Bronchial epithelial cell (primary cell): ENCODE data around the gene LGI4. TPM values are rescaled to one million over a fixed set of nuclear protein-coding genes. Genes with fewer than 3 reads are reported as not detected.
A peak's percentile ranks its signal among the peaks of the same experiment; 100 is the strongest.

Experiments
- DNase-seq: peaks from one replicate; pipeline ENCODE4 v3.0.0-alpha.2; 2010; ENCODE audit warnings: low read depth
- FAIRE-seq: peaks from 2 replicates; lab custom pipeline; 2011; peaks lifted over from hg19 to GRCh38; lab: Jason Lieb, UNC
- H3K27me3 ChIP-seq: 2 replicates; pipeline ENCODE4 v1.5.1; 2011; ENCODE audit warnings: low read length; ENCODE audit not compliant: control insufficient read depth, insufficient read depth
- H3K36me3 ChIP-seq: 2 replicates; pipeline ENCODE4 v1.5.1; 2011; ENCODE audit warnings: low read length; ENCODE audit not compliant: control insufficient read depth, insufficient read depth
- H3K4me3 ChIP-seq: 2 replicates; pipeline ENCODE4 v1.5.1; 2011; ENCODE audit warnings: mild to moderate bottlenecking, low read depth, low read length, control low read depth
- total RNA-seq: library from RNA; depleted of rRNA; stranded (reverse); fragments of >200 nt; gene quantifications from 2 replicates; pipeline ENCODE4 v1.2.1, GENCODE V29; 2014
- TF ChIP-seq, protein P1 (sequence below): IDR thresholded peaks from 2 replicates; pipeline ENCODE4 v1.5.1; 2011; ENCODE audit warnings: mild to moderate bottlenecking, moderate library complexity, low read length, control low read depth, inconsistent platforms; ENCODE audit not compliant: insufficient read depth, severe bottlenecking

Gene LGI4
- total RNA-seq, 1 donor from 2014 or later, result not detected

DNA sequence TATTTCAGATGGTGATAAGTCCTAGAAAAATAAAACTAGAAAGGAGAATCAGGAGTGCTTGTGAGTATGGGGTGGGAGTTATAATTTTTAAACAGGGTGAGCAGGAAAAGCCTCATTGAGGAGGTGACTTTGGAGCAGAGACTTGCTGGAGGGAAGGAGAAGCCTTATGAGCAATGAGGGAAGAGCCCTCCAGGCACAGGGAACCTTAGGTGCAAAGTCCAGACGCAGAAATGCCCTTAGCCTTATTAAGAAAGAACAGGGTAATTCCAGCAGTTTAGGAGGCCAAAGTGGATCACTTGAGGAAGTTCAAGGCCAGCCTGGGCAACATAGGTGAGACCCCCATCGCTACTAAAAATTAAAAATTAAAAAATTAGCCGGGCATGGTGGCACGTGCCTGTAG is 40.2 kb downstream of the LGI4 start:
- FAIRE-seq (no peak), DNase-seq (no peak)
- Histone ChIP-seq H3K36me3 (no peaks in the 10 kb centered on the region), H3K27me3 (no peaks in the 10 kb centered on the region), H3K4me3 (no peak overlapping the region)
- TF ChIP-seq, protein P1, sequence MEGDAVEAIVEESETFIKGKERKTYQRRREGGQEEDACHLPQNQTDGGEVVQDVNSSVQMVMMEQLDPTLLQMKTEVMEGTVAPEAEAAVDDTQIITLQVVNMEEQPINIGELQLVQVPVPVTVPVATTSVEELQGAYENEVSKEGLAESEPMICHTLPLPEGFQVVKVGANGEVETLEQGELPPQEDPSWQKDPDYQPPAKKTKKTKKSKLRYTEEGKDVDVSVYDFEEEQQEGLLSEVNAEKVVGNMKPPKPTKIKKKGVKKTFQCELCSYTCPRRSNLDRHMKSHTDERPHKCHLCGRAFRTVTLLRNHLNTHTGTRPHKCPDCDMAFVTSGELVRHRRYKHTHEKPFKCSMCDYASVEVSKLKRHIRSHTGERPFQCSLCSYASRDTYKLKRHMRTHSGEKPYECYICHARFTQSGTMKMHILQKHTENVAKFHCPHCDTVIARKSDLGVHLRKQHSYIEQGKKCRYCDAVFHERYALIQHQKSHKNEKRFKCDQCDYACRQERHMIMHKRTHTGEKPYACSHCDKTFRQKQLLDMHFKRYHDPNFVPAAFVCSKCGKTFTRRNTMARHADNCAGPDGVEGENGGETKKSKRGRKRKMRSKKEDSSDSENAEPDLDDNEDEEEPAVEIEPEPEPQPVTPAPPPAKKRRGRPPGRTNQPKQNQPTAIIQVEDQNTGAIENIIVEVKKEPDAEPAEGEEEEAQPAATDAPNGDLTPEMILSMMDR, result no peak

- Histone ChIP-seq H3K36me3 (no peaks in the 10 kb centered on the region), H3K4me3 (no peak overlapping the region), H3K27me3 (no peaks in the 10 kb centered on the region)
- TF ChIP-seq, protein P1, result no peak
- no peak for DNase-seq
- no peak for FAIRE-seq
Measured at GRCh38 chr19:35093941-35094647, 40.8 kb downstream of the LGI4 start.

- TF ChIP-seq, protein P1, result no peak
- no peaks in the 10 kb centered on the region for H3K36me3 ChIP-seq
- H3K4me3 ChIP-seq, result no peak overlapping the region
- DNase-seq, result no peak
- no peaks in the 10 kb centered on the region for H3K27me3 ChIP-seq
- no peak for FAIRE-seq
Measured at GRCh38 chr19:35093430-35093829, 41.4 kb downstream of the LGI4 start.

DNA sequence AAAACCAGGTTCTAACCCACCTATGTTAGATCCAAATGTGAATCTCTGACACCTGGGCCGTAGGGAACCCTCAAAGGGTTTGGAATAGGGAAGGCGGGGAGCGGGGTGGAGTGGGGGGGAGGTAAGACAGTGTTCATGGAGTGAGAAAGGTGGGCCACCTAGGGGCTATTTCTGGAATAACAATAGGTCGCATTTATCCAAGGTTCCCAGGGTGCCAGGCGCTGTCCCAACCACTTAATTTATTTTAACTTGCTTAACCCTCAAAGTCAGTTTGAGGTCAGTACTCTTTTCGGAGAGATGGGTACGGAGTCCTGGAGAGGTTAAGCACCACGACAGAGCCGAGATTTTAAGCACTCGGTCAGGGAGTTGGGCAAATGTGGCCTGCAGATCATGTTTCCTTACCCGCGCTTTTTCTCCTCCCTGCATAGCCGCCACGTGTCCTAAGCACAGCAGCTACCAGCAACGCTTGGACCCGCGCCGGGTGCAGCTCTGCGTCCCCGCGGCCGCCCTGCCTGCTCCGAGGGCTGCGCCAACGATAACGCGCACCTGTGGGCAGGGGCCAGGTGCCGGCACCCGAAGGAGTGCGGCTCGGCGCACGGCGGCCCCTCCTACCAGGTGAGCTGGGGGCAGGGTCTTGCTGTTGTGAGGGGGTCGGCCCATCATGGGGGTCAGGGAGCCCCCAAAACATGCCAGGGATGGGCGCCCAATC is 44.2 kb downstream of the LGI4 start:
- Histone ChIP-seq H3K4me3 (no peak overlapping the region), H3K27me3 (no peaks in the 10 kb centered on the region), H3K36me3 (no peaks in the 10 kb centered on the region)
- DNase-seq (peak; percentile 53), FAIRE-seq (no peak)
- TF ChIP-seq, protein P1, result peak; percentile 72

DNA sequence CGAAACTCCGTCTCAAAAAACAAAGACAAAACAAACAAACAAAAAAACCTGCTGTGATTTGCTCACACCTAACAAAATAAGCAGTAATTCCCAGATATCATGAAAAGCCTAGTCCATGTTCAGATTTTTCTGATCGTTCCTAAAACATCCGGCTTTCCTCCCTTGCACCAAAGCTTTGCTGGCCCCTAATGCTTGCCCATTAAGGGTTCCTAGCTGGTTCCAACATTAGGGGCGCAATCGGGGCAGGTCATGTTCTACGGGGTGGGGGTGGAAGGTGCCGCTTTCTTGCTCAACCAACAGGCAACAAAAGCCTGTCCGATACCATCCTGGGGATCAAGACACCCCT is 44.7 kb downstream of the LGI4 start:
- Histone ChIP-seq H3K27me3 (no peaks in the 10 kb centered on the region), H3K36me3 (no peaks in the 10 kb centered on the region), H3K4me3 (no peak overlapping the region)
- FAIRE-seq (no peak), DNase-seq (no peak)
- TF ChIP-seq, protein P1, result no peak
